H7 (cell line): ENCODE results near the gene PTPRD. TPM values are rescaled to one million over a fixed set of nuclear protein-coding genes. Genes with fewer than 3 reads are reported as not detected.

Experiments used
- DNase-seq: peaks from one replicate; pipeline ENCODE4 v3.0.0; 2012
- H3K27me3 ChIP-seq: 2 replicates; pipeline ENCODE4 v1.6.0; 2011; ENCODE audit warnings: mild to moderate bottlenecking, low read length; ENCODE audit not compliant: control insufficient read depth, insufficient read depth
- H3K36me3 ChIP-seq: replicated peaks from 2 replicates; pipeline ENCODE4 v1.5.1; 2011; ENCODE audit warnings: low read length; ENCODE audit not compliant: control insufficient read depth, insufficient read depth
- H3K4me3 ChIP-seq: 2 replicates; pipeline ENCODE4 v1.5.1; 2011; ENCODE audit warnings: low read depth, mild to moderate bottlenecking, control low read depth, low read length, moderate library complexity; ENCODE audit not compliant: insufficient read depth
- total RNA-seq: library from RNA; depleted of rRNA; stranded (reverse); fragments of >200 nt; shearing (Covaris generic); gene quantifications from 2 replicates; pipeline ENCODE4 v1.2.3, GENCODE V29; 2014

The PTPRD gene
- total RNA-seq, 1 experiment from 2014 or later, result 21.5 TPM

GRCh38 chr9:9612755-9613154 lies 1000.0 kb downstream of the PTPRD start:
- no peaks in the 10 kb centered on the region for H3K27me3 ChIP-seq
- no peak for DNase-seq
- H3K4me3 ChIP-seq, result no peak overlapping the region

GRCh38 chr9:9612270-9612669 lies 1000.5 kb downstream of the PTPRD start:
- H3K36me3 ChIP-seq, result no peaks in the 10 kb centered on the region
- no peaks in the 10 kb centered on the region for H3K27me3 ChIP-seq
- DNase-seq, result no peak
- H3K4me3 ChIP-seq, result no peak overlapping the region

More at GRCh38 chr9:9612755-9613154, 1000.0 kb downstream of the PTPRD start:
- no peaks in the 10 kb centered on the region for H3K36me3 ChIP-seq

GRCh38 chr9:9605681-9606080 lies 1007.1 kb downstream of the PTPRD start:
- Histone ChIP-seq H3K36me3 (no peaks in the 10 kb centered on the region), H3K27me3 (no peaks in the 10 kb centered on the region), H3K4me3 (no peak overlapping the region)
- no peak for DNase-seq

GRCh38 chr9:9603345-9603744 lies 1009.5 kb downstream of the PTPRD start:
- Histone ChIP-seq H3K4me3 (no peak overlapping the region), H3K27me3 (no peaks in the 10 kb centered on the region), H3K36me3 (no peaks in the 10 kb centered on the region)
- no peak for DNase-seq

GRCh38 chr9:9598723-9599122 lies 1014.1 kb downstream of the PTPRD start:
- no peaks in the 10 kb centered on the region for H3K36me3 ChIP-seq
- no peak for DNase-seq

GRCh38 chr9:9592104-9592503 lies 1020.7 kb downstream of the PTPRD start:
- DNase-seq, result no peak
- no peaks in the 10 kb centered on the region for H3K36me3 ChIP-seq

More at GRCh38 chr9:9598723-9599122, 1014.1 kb downstream of the PTPRD start:
- no peaks in the 10 kb centered on the region for H3K27me3 ChIP-seq
- H3K4me3 ChIP-seq, result no peak overlapping the region

GRCh38 chr9:9585920-9586319 lies 1026.9 kb downstream of the PTPRD start:
- DNase-seq, result no peak
- Histone ChIP-seq H3K27me3 (no peaks in the 10 kb centered on the region), H3K36me3 (no peaks in the 10 kb centered on the region), H3K4me3 (no peak overlapping the region)

More at GRCh38 chr9:9592104-9592503, 1020.7 kb downstream of the PTPRD start:
- H3K27me3 ChIP-seq, result no peaks in the 10 kb centered on the region
- H3K4me3 ChIP-seq, result no peak overlapping the region

GRCh38 chr9:9574080-9574479 lies 1038.7 kb downstream of the PTPRD start:
- H3K4me3 ChIP-seq, result no peak overlapping the region
- DNase-seq, result no peak

GRCh38 chr9:9565700-9566099 lies 1047.1 kb downstream of the PTPRD start:
- no peaks in the 10 kb centered on the region for H3K36me3 ChIP-seq
- H3K4me3 ChIP-seq, result no peak overlapping the region
- H3K27me3 ChIP-seq, result no peaks in the 10 kb centered on the region
- no peak for DNase-seq

More at GRCh38 chr9:9574080-9574479, 1038.7 kb downstream of the PTPRD start:
- Histone ChIP-seq H3K27me3 (no peaks in the 10 kb centered on the region), H3K36me3 (no peaks in the 10 kb centered on the region)

- no peaks in the 10 kb centered on the region for H3K27me3 ChIP-seq
- H3K36me3 ChIP-seq, result no peaks in the 10 kb centered on the region
- H3K4me3 ChIP-seq, result no peak overlapping the region
- DNase-seq, result no peak
These were observed 1049.0 kb downstream of the PTPRD start for GRCh38 chr9:9563817-9564216.

GRCh38 chr9:9560382-9561035 lies 1052.3 kb downstream of the PTPRD start:
- Histone ChIP-seq H3K36me3 (no peaks in the 10 kb centered on the region), H3K4me3 (no peak overlapping the region), H3K27me3 (no peaks in the 10 kb centered on the region)
- no peak for DNase-seq

GRCh38 chr9:9558907-9559306 lies 1053.9 kb downstream of the PTPRD start:
- Histone ChIP-seq H3K36me3 (no peaks in the 10 kb centered on the region), H3K4me3 (no peak overlapping the region), H3K27me3 (no peaks in the 10 kb centered on the region)
- no peak for DNase-seq

GRCh38 chr9:9557804-9558334 lies 1054.9 kb downstream of the PTPRD start:
- Histone ChIP-seq H3K4me3 (no peak overlapping the region), H3K27me3 (no peaks in the 10 kb centered on the region), H3K36me3 (no peaks in the 10 kb centered on the region)
- no peak for DNase-seq

- no peaks in the 10 kb centered on the region for H3K36me3 ChIP-seq
- DNase-seq, result peak; percentile 8
- H3K4me3 ChIP-seq, result no peak overlapping the region
- no peaks in the 10 kb centered on the region for H3K27me3 ChIP-seq
These were observed 1055.7 kb downstream of the PTPRD start for GRCh38 chr9:9556865-9557803.

- H3K4me3 ChIP-seq, result no peak overlapping the region
- no peaks in the 10 kb centered on the region for H3K36me3 ChIP-seq
- no peak for DNase-seq
- no peaks in the 10 kb centered on the region for H3K27me3 ChIP-seq
These were observed 1060.1 kb downstream of the PTPRD start for GRCh38 chr9:9552665-9553064.
